Measurements from ENCODE around the gene LIN37.
A peak's percentile ranks its signal among the peaks of the same experiment; 100 is the strongest.

LIN37 gene

GRCh38 chr19:35777086-35777841, 28.9 kb downstream of the LIN37 start:
- no peak for DNase-seq

GRCh38 chr19:35777961-35778360, 29.6 kb downstream of the LIN37 start:
- no peak for DNase-seq

GRCh38 chr19:35779033-35779432, 30.7 kb downstream of the LIN37 start:
- DNase-seq = no peak

GRCh38 chr19:35780058-35780457, 31.7 kb downstream of the LIN37 start:
- no peak for DNase-seq

- no peak for DNase-seq
Observed at GRCh38 chr19:35780717-35781116, 32.3 kb downstream of the LIN37 start.

GRCh38 chr19:35781650-35782049, 33.3 kb downstream of the LIN37 start:
- DNase-seq = no peak

GRCh38 chr19:35782589-35782988, 34.2 kb downstream of the LIN37 start:
- DNase-seq = no peak

GRCh38 chr19:35783469-35784434, 35.4 kb downstream of the LIN37 start:
- no peak for DNase-seq

GRCh38 chr19:35784503-35785338, 36.3 kb downstream of the LIN37 start:
- no peak for DNase-seq

GRCh38 chr19:35785339-35785627, 36.9 kb downstream of the LIN37 start:
- DNase-seq = no peak

- DNase-seq = no peak
Observed at GRCh38 chr19:35786299-35787160, 38.2 kb downstream of the LIN37 start.

GRCh38 chr19:35787227-35787799, 38.9 kb downstream of the LIN37 start:
- no peak for DNase-seq

- no peak for DNase-seq
Observed at GRCh38 chr19:35788205-35788960, 40.0 kb downstream of the LIN37 start.

- DNase-seq = no peak
Observed at GRCh38 chr19:35789195-35789977, 41.0 kb downstream of the LIN37 start.

- no peak for DNase-seq
Observed at GRCh38 chr19:35789978-35790944, 41.9 kb downstream of the LIN37 start.

GRCh38 chr19:35790981-35791813, 42.8 kb downstream of the LIN37 start:
- peak; percentile 25 for DNase-seq

- no peak for DNase-seq
Observed at GRCh38 chr19:35791814-35792279, 43.5 kb downstream of the LIN37 start.

GRCh38 chr19:35792312-35792711, 43.9 kb downstream of the LIN37 start:
- DNase-seq = no peak
